GM12874 (cell line): ENCODE measurements around the gene HBP1.

Experiments used
- TF ChIP-seq, protein P1 (sequence below): IDR thresholded peaks from 2 replicates; pipeline ENCODE4 v1.5.1; 2011; ENCODE audit warnings: low read depth, mild to moderate bottlenecking, control low read depth, low read length, moderate library complexity; ENCODE audit not compliant: insufficient read depth

HBP1 gene, protein sequence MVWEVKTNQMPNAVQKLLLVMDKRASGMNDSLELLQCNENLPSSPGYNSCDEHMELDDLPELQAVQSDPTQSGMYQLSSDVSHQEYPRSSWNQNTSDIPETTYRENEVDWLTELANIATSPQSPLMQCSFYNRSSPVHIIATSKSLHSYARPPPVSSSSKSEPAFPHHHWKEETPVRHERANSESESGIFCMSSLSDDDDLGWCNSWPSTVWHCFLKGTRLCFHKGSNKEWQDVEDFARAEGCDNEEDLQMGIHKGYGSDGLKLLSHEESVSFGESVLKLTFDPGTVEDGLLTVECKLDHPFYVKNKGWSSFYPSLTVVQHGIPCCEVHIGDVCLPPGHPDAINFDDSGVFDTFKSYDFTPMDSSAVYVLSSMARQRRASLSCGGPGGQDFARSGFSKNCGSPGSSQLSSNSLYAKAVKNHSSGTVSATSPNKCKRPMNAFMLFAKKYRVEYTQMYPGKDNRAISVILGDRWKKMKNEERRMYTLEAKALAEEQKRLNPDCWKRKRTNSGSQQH

DNA sequence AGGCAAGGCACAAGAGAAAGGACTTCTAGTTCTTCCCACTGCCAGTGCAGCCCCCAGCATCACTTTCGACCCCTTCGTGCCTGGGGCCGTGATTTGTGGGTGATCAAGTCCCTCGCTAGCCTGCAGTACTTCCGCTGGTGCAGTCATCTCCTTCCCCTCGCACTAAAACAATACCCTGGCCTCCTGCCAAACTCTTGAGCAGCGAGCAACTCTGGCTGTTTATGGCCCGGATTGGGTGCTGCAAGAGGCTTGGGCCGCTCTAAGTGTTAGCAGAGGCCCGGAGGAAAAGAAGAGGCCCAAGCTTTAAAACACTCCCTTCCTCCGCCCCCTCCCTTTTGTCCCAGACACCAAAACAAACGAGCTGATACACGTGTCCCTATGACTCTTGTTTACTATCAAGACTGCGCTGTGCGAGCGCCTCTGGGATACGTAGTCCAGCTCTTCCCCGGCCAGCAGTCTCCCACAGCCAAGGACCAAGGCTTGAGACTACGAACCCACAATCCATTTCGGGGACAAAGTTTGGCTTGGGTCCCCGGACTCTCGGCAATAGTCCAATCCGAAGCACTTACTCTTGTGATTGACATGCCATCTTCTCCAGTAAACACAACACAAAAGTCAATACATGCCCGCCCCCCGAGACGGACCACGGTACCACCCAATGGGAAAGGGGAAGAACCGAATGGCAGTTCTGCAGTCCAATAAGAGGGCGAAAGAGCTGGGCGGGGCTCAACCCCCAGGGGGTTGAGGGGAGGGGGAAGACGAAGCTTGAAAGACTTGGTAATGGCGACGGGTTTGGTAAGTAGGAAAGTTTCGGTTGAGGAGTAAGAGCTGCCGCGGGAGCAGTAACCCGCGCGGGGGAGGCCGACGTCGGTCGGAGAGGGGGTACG lies at the start of gene HBP1:
TSS of gene HBP1 (plus strand) at position 771 of the 887 bp plus-strand sequence. CDS start 10,891 bp downstream, outside the sequence.
- TF ChIP-seq, protein P1, sequence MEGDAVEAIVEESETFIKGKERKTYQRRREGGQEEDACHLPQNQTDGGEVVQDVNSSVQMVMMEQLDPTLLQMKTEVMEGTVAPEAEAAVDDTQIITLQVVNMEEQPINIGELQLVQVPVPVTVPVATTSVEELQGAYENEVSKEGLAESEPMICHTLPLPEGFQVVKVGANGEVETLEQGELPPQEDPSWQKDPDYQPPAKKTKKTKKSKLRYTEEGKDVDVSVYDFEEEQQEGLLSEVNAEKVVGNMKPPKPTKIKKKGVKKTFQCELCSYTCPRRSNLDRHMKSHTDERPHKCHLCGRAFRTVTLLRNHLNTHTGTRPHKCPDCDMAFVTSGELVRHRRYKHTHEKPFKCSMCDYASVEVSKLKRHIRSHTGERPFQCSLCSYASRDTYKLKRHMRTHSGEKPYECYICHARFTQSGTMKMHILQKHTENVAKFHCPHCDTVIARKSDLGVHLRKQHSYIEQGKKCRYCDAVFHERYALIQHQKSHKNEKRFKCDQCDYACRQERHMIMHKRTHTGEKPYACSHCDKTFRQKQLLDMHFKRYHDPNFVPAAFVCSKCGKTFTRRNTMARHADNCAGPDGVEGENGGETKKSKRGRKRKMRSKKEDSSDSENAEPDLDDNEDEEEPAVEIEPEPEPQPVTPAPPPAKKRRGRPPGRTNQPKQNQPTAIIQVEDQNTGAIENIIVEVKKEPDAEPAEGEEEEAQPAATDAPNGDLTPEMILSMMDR, result no peak

DNA sequence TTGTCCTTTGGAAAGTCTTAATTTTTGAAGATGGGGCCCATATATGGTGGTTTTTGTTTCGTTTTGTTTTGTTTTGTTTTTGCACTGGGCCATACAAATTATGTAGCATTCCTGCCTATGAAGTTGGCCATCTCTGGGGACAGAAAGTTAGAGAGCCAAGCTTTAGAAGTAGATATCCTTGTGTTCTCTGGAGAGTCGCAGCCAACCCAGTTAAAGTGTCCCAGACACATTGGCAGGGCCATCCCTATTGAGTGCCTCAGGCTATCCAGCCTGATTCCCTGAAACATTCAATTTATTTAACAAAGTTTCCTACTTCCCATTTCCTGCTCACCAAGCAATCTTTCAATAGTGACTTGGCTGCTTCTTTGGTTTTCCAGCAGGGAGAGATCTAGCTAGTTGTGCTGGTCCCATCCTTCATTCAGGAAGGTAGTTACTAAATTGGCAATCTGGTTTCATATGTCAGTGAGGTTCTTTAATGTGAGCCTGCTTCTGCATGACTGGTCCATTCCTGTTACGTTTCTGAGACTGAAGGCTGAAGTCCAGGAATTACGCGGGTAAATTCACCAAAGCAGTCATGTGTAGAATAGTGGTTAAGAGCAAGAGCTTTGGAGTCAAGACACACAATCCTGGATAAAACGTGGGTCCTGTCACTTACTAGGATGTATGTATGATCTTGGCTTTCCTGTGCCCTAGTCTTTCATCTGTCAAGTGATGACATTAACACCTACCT lies 49.3 kb upstream of the HBP1 start:
- TF ChIP-seq, protein P1, result no peak

DNA sequence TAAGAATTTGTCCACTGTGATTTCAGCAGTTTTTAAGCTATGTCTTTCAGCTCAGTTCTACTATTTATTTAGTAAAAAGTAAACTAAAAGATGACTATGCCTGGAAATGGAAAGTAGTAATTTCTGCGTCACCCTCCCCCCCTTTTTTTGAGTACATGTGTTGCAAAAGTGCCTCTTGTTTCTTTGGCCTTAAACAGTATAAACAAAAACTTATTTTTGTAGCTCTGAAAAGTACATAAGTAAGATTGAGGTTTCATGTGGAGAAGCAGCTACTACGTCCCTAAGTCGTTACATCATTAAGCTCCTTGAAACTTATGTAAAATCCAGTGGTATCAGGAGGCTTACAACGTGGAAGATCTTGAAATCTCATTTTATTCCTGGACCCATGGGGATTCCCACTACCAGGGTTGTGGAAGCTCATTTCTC lies 46.3 kb upstream of the HBP1 start:
- TF ChIP-seq, protein P1, result no peak

DNA sequence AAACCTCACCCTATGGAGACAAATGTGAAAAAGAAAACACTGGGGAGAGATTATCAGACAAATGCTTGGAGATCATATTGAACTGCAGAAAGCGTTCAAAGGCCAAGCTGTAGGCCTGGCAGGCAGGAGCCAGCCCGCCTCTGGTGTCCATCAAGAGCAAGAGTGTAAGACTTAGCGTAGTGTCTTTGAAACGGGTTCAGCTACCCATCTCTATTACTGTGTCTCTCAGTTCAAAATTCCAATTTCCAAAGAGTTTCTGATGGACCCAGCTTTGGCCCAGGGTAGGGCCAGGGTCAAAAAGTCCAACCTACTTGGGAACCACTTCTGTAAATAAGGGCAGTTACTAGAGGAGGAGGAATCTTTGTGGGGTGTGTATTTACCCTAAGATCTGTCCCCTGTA lies 45.4 kb upstream of the HBP1 start:
- TF ChIP-seq, protein P1, result no peak

DNA sequence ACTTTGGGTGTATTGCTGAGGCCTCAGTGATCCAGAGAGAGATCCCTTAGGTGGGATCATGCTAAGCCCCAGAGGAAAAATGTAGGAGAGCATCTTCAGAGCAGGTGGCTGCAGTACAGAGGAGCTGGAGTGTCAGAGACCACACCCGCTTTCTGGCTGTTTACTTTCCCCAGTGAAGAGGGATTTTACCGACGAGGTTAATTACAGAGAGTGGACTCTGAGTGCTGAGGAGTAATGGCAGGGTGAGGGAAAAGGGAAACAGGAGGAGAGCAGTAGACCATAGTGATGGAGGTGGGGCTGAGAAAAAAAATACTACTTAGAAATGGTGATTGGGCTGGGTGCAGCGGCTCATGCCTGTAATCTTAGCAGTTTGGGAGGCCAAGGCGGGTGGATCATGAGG lies 43.3 kb upstream of the HBP1 start:
- TF ChIP-seq, protein P1, result no peak

DNA sequence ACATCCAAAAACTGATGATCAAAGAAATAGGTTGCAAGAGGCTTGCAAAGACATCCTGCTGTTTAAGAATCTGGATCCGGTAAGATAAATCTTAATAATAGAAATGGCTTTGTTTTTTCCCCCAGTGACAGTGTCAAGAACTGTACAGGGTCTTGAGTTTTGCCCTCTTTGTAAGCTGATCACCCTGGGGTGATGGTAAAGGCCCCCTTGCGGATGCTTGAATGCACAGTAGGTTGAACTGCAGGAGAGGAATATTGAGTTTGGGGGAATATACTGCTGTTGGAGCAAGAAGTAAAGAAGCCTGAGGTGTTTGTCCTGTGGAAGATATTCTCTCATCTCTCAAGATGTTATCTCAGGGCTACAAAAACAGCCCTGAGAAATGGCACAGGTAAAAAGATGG lies 40.6 kb upstream of the HBP1 start:
- TF ChIP-seq, protein P1, result no peak

DNA sequence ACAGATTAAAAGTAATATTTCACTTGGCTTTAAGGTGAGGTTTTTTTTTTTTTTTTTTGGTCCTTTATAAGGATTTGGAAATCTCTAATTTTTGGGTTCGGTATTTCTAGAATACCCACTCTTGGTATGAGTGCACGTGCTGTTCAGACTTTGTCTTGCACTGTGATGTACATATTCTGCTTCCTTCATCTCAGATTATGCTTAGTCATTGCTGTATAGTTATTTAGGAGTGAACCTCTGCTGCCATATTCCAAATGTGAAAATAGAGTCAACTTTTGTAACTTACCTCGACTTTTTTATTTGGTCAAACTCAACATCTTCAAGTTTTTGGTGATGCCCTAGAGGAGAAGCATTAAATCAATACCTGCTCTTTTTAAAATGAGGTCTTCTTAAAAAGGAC lies 40.1 kb upstream of the HBP1 start:
- TF ChIP-seq, protein P1, result no peak
